ENCODE measurements around the gene CFDP1. TPM values are rescaled to one million over a fixed set of nuclear protein-coding genes. Genes with fewer than 3 reads are reported as not detected.

Gene CFDP1
- polyA plus RNA-seq, 2 of the 4 experiments (the other 2 are of a cell fraction) = 70.2 to 72.8 TPM

- H3K9me3 ChIP-seq = no peaks in the 10 kb centered on the region
- ChIA-PET CTCF (interaction anchor here (1.5 to 2.1 kb wide), 2 partner anchors 15 to 89 kb away, joined by 7 to 8 read pairs; no protein-coding TSS in a partner anchor), POLR2A (no interaction called here)
- H3K4me2 ChIP-seq = no peak overlapping the region
- no peaks in the 10 kb centered on the region for H3K4me1 ChIP-seq
- H3K27ac ChIP-seq = no peak overlapping the region
- no peak for TF ChIP-seq CEBPB (IDR thresholded peaks at IDR 0.05)
- TF ChIP-seq GATA3 (IDR thresholded peaks at IDR 0.05; ENCODE audit: borderline replicate concordance) = no peak
- H3K4me3 ChIP-seq = no peak overlapping the region
- WGBS (ENCODE audit: missing lambda C conversion rate) = 60% methylated on average over 3 of the region's 3 CpGs
- no peak for FAIRE-seq
- ATAC-seq = no peak
- no peak for DNase-seq (ENCODE audit: low read depth in 1 of 2, low spot score in 1 of 2)
These were observed 110.6 kb downstream of the CFDP1 start for GRCh38 chr16:75322740-75323139.

- ChIA-PET POLR2A (no interaction called here), CTCF (interaction anchor here (1.0 to 1.4 kb wide), 3 partner anchors 10 to 48 kb away, joined by 3 to 4 read pairs (median 3); no protein-coding TSS in a partner anchor)
- TF ChIP-seq ZFP36 (IDR thresholded peaks at IDR 0.05; ENCODE audit: borderline replicate concordance, partially characterized antibody) (no peak), MYC (IDR thresholded peaks at IDR 0.05; ENCODE audit: borderline replicate concordance, low read length) (no peak), SMC3 (IDR thresholded peaks at IDR 0.05) (no peak), PHF8 (IDR thresholded peaks at IDR 0.05; ENCODE audit: borderline replicate concordance, low read depth) (no peak), ELK1 (IDR thresholded peaks at IDR 0.05; ENCODE audit: low read depth, low read length) (no peak), KDM1A (IDR thresholded peaks at IDR 0.05; ENCODE audit: low read depth) (no peak), MAZ (IDR thresholded peaks at IDR 0.05; ENCODE audit: borderline replicate concordance, low read depth, low read length) (no peak), NR3C1 (IDR thresholded peaks at IDR 0.05) (no peak), HOXA7 (CRISPR knock-in tag; IDR thresholded peaks at IDR 0.05) (no peak), ZC3H11A (IDR thresholded peaks at IDR 0.05) (no peak)
- no peaks in the 10 kb centered on the region for H3K9me3 ChIP-seq
- H3K4me1 ChIP-seq = no peaks in the 10 kb centered on the region
- 81% methylated on average over 3 of the region's 3 CpGs for WGBS (ENCODE audit: missing lambda C conversion rate)
- H3K4me2 ChIP-seq = no peak overlapping the region
- ATAC-seq (no peak; a peak in 1 of 6 replicates), FAIRE-seq (no peak), DNase-seq (ENCODE audit: low read depth in 1 of 2, low spot score in 1 of 2) (no peak)
- H3K27ac ChIP-seq = no peak overlapping the region
- H3K4me3 ChIP-seq = no peak overlapping the region
These were observed 112.9 kb downstream of the CFDP1 start for GRCh38 chr16:75320435-75320834.

- H3K4me1 ChIP-seq = no peaks in the 10 kb centered on the region
- DNase-seq (ENCODE audit: low read depth in 1 of 2, low spot score in 1 of 2) (no peak), FAIRE-seq (no peak), ATAC-seq (no peak)
- POLR2A ChIA-PET = interaction anchor here (0.7 kb wide), 1 partner anchor 124 kb away, joined by 3 read pairs; no protein-coding TSS in a partner anchor
- WGBS (ENCODE audit: missing lambda C conversion rate) = 86% methylated on average over 13 of the region's 13 CpGs
- no peak overlapping the region for H3K4me2 ChIP-seq
- no peak overlapping the region for H3K4me3 ChIP-seq
- H3K27ac ChIP-seq = no peak overlapping the region
- CTCF ChIA-PET = interaction anchor here (1.6 kb wide), 1 partner anchor 13 kb away, joined by 5 read pairs; no protein-coding TSS in a partner anchor
- no peaks in the 10 kb centered on the region for H3K9me3 ChIP-seq
- TF ChIP-seq CEBPB (IDR thresholded peaks at IDR 0.05) = no peak
- TF ChIP-seq CHD2 (IDR thresholded peaks at IDR 0.05; ENCODE audit: low read length, partially characterized antibody) = no peak
- TF ChIP-seq KDM1A (IDR thresholded peaks at IDR 0.05; ENCODE audit: low read depth) = no peak
- no peak for TF ChIP-seq TFCP2L1 (CRISPR knock-in tag; IDR thresholded peaks at IDR 0.05)
- no peak for TF ChIP-seq NPAS2 (CRISPR knock-in tag; IDR thresholded peaks at IDR 0.05; ENCODE audit: borderline replicate concordance)
- no peak for TF ChIP-seq JUNB (IDR thresholded peaks at IDR 0.05)
- no peak for TF ChIP-seq NFE2L2 (conservative IDR thresholded peaks at IDR 0.05; ENCODE audit: low read length)
- no peak for TF ChIP-seq REST (IDR thresholded peaks at IDR 0.05)
- no peak for TF ChIP-seq HOXB5 (CRISPR knock-in tag; IDR thresholded peaks at IDR 0.05)
- TF ChIP-seq ZSCAN20 (CRISPR knock-in tag; IDR thresholded peaks at IDR 0.05) = no peak
- no peak for TF ChIP-seq MAZ (IDR thresholded peaks at IDR 0.05; ENCODE audit: borderline replicate concordance, low read depth, low read length)
- TF ChIP-seq NR3C1 (IDR thresholded peaks at IDR 0.05) = no peak
- TF ChIP-seq HMGXB4 (CRISPR knock-in tag; IDR thresholded peaks at IDR 0.05; ENCODE audit: borderline replicate concordance) = no peak
- TF ChIP-seq CTCF (IDR thresholded peaks at IDR 0.05) = no peak
- TF ChIP-seq MYC (IDR thresholded peaks at IDR 0.05; ENCODE audit: borderline replicate concordance, low read length) = no peak
- no peak for TF ChIP-seq CHD4 (IDR thresholded peaks at IDR 0.05; ENCODE audit: borderline replicate concordance)
These were observed 113.5 kb downstream of the CFDP1 start for GRCh38 chr16:75319513-75320411.
